NCI-H460 (cell line): ENCODE measurements around the gene ODF4. TPM values are rescaled to one million over a fixed set of nuclear protein-coding genes. Genes with fewer than 3 reads are reported as not detected.

Source experiments
- DNase-seq: peaks from one replicate; pipeline ENCODE4 v3.0.0-alpha.2; 2016; ENCODE audit warnings: low read depth; ENCODE audit errors: extremely low read depth
- polyA plus RNA-seq: library from polyadenylated mRNA; depleted of rRNA; stranded (reverse); fragments of >200 nt; gene quantifications from 2 replicates; pipeline ENCODE4 v1.2.3, GENCODE V29; 2014; cell fraction: nucleus; rRNA removed
- total RNA-seq: library from RNA; depleted of rRNA; stranded (reverse); fragments of >200 nt; shearing (Covaris generic); gene quantifications from 2 replicates; pipeline ENCODE4 v1.2.3, GENCODE V29; 2014; rRNA removed

The ODF4 gene, protein sequence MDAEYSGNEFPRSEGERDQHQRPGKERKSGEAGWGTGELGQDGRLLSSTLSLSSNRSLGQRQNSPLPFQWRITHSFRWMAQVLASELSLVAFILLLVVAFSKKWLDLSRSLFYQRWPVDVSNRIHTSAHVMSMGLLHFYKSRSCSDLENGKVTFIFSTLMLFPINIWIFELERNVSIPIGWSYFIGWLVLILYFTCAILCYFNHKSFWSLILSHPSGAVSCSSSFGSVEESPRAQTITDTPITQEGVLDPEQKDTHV
- not detected in 2 replicates for total RNA-seq
- polyA plus RNA-seq: not detected in 2 replicates

DNA sequence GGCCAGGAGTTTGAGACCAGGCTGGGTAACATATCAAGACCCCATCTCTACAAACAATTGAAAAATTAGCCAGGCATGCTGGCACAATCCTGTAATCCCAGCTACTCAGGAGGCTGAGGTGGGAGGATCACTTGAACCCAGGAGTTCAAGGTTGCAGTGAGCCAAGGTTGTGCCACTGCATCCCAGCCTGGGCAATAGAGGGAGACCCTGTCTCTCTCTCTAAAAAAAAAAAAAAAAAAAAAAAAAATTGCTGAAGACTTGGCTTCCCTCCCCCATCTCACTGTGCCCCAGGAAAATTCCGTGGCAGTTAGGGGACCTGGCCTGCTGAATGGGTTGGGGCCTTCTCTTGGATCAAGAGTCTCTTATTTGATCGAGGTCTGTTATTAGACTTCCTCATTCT lies at the start of gene ODF4:
ODF4 (plus strand) TSS at position 301 of the 400 bp plus-strand sequence. CDS start 212 bp downstream, outside the sequence.
- no peak for DNase-seq

DNA sequence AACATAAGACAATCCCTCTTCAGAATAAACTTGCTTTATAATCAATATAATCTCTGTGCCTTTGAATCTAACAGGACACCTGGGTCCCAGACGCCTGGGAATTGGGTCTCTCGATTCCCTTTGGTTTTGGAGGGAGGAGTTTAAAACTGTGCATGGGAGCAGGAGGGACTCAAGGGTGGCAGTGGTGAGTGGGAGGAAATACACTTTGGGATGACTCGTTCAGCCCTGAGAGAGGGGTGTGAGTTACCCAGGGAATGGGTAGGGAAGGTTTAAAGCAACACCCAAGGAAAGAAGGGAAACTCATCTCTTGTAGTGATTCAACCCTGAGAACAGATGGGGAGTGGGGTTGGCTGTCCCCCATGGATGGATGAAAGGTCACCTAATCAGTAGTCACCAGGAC lies 49.6 kb upstream of the ODF4 start:
- no peak for DNase-seq

DNA sequence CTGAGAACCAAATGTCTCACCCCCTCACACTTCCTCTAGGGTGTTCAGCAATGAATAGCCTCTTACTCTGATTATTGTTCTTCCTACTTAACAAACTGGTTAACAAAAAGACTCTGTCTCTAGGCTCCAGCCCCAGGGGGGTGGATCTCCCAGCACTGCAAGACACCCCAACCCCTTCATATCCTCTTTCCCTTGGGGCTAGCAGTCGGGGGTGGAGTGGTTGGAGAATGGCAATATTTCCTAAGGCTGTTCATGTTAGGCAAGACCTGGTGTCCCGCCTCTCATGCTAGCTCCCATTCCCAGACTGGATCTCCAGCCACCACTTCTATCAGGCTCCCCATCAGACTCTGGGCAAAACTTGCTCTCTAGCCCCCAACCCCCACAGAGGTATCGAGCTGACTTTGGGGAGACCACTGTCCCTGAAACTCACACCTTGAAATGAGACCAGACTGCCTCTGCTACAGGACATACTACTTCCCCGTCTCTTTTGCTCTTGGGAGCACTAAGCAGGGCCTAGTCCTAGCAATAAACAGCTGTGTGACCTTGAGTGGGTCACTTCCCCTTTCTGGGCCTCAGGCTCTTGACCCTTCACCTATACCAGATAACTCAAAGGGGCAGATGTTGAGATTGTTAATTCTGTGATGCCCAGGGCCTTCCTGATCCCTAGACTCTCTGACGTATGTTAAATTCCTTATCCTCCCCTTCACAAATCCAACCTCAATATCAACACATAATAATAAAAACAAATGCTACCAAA lies 46.8 kb upstream of the ODF4 start:
- no peak for DNase-seq

DNA sequence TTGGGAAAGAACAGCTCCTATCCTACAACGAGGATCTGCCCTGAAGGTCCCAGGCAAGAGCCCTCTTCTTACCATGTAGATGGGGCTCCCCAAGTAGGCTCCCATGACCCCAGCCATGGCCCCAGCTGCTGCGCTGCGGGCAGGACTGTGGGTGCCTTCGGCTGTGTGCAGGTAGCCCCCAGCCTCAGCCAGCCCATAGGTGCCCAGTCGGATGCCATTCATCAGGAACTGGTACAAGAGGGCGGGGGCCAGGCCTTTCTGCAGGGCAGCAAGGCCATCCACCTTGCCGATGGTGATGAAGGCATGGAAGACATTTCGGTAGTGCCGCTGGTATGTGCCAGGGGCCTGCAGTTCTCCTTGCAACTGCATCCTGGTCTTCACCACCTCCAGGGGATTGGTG lies 45.3 kb upstream of the ODF4 start:
- DNase-seq: no peak

DNA sequence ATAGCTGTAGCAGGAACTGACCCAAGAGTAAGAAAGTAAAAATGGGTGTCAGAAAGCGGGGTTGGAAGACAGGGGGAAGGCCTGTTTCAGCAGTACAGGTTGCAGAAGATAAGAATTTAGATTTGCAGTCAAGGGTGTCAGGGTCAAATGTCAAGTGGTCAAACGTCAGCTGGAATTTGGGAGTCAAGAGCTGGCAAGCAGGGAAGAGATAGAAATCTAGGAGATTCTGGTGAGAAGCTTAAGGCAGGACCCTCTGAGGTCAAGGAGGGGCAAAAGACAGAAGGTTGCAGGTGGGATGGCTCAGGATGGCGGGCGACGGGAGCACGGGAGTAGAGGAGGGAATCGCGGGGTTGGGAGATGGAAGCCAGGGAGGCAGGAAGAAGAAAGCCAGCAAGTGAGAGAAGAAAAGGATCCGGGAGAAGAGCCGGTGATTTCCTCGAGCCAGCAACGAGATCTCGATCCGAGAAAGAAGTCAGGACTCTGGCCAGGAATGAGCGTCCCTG lies 44.8 kb upstream of the ODF4 start:
- no peak for DNase-seq

DNA sequence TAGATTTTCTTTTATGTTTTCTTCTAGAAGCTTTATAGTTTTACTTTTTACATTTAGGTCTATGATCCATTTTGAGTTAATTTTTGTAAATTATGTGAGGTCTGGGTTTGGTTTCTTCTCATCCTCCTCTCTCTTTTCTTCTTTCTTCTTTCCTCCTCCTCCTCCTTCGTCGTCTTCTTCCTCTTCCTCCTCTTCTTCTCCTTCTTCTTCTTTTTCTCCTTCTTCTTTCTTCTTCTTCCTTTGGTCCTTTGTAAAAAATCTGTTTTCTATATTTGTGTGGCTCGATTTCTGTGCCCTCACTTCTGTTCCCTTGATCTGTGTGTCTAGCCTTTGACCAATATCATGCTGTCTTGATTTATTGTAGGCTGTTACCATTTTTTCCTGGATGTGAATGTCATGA lies 39.4 kb upstream of the ODF4 start:
- DNase-seq: no peak

DNA sequence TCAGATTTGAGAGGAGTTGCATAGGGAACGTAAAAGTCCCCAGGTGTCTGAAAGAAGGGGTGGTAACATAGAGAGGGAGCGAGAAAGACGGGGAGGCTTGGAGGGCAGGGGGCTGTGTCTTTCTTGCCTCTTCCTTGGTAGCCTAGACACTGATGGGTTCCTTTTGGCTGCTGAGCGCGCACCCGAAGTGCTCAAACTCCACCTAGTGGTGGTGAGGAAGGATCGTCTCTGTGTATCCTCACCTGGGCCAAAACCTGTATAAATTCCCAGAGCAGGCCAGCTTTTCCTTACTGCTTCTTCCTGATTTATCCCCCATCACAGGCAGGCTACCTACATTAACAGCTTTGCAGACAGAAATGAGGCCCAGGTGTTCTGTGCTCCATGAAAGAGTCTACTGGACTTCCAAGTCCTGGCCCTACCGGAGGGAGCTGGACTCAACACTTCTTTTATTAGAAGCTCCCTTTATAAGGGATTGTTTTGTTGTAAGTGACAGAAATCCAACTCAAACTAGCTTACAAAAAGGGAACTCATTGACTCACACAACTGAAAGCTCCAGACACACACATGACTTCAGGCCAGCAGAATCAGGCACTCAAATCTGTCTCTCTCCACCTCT lies 38.9 kb upstream of the ODF4 start:
- DNase-seq: peak; percentile 71

DNA sequence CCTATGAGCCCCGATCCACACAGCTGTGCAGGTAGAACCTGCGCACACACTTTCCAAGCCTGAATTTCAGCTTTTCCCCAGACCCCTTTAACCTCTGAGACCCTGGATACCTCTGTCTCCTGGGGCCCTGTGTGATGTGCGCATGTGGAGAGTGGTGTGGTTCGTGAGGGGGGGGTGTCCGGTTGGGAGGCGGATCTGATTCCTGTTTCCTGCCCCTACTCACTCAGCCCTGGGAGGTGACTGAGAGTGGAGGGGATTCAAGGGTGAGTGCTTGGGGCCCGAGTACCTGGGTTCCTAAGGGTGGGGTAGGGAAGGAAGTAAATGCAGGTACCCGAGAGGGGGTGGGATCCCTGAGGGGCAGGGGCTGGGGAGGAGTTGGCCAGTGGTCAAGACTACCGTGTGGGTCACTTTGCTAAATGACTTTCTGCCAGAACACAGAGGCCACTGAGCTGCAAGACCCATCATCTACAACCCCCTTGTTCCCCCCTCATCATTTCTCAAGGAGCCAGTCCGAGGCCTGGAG lies 29.0 kb upstream of the ODF4 start:
- no peak for DNase-seq

DNA sequence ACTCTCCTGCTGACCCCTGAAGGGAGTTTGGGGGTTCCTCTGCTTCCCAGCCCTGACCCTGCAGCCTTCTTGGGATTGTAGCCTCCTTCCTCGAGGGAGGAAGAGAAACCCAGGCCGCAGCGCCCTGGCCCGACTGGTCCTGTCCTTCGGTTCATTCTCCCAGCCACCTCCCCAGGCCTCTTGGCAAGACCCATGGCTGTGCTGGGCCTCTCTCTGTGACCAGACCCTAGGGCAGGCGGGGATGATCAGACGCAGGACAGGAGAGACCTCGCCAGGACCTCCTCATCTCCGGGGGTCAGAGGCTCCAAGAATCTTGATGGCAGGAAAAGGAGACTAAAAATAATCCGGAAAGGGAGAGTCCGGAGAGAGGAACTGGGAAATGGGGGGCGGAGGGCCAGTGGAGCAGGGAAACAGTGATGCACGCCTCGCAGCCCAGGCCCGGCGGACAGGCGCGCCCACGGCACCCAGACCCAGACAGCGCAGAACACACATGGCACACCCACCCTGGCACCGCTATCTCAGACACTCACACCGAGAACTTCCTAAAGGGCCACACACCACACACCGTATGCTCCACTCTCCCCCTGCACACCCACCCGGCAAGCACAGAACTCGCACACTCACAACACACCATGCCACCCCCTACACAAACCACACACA lies 28.4 kb upstream of the ODF4 start:
- DNase-seq: no peak

DNA sequence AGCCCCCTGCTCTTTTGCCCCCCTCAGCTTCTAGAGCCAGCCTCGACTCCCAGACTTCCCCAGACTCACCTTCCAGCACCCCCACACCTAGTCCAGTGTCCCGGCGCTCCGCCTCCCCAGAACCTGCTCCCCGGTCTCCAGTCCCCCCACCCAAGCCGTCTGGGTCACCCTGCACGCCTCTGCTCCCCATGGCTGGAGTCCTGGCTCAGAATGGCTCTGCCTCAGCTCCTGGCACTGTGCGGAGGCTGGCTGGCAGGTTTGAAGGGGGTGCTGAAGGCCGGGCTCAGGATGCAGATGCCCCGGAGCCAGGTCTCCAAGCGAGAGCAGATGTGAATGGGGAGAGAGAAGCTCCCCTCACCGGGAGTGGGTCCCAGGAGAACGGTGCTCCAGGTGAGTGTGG lies 27.4 kb upstream of the ODF4 start:
- no peak for DNase-seq

DNA sequence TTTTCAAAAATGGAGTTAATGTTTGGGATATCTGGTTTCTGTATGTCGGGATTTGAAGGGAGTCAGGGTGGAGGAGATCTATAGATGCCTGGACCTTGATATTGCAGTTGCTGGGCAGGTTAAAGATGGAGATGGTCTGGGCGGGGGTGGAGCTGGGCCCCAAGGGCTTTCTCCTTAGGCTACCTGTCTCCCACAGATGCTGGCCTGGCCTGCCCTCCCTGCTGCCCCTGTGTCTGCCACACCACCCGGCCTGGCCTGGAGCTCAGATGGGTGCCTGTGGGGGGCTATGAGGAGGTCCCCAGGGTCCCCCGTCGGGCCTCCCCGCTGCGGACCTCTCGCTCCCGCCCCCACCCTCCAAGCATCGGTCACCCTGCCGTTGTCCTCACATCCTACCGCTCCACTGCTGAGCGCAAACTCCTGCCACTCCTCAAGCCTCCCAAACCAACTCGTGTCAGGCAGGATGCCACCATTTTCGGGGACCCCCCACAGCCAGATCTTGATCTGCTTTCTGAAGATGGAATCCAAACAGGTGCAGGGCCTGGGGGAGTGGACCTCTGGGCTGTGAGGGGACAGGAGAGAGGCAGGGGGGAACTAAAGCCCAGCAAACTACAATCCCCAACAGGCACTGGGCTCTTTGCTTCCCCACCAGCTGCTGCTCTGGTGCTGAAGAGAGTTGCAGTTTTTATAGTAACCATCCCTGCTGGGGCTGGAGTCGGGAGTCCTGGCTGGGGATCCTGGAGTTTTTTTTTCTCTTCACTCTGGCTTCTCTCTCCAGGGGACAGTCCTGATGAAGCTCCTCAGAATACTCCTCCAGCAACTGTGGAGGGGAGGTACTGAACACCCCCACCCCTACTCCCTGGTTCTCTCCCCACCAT lies 26.7 kb upstream of the ODF4 start:
- DNase-seq: no peak

DNA sequence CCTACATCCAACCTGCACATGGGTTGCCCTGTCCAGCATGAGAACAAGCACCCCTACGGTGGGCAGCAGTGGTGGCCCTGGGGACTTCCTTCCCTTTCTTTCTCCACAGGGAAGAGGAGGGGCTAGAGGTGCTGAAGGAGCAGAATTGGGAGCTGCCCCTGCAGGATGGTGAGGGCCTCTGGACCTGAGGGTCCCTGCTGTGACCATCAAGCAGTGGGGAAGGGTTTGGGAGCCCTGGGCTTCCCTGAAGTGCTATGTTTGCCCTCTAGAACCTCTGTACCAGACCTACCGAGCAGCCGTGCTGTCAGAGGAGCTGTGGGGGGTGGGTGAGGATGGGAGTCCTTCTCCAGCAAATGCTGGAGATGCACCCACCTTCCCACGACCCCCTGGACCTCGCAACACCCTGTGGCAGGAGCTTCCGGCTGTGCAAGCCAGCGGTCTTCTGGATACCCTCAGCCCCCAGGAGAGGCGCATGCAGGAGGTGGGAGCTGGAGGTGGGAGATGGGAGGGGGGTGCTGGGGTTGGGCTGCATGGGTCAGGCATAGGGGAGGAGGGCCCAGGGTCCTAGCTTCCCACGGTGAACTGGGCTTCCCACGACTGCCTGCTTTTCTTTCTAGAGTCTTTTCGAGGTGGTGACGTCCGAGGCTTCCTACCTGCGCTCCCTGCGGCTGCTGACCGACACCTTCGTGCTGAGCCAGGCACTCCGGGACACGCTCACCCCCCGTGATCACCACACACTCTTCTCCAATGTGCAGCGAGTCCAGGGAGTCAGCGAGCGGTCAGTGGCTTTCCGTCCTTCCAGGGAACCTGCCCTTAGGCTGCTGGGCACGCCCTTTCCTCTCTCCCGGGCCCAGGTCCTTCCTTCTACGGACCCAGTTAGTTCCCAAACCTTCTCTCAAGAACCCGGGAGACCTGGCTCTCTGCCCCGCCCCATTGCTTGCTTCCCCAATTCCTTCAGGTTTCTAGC lies 24.6 kb upstream of the ODF4 start:
- DNase-seq: no peak

DNA sequence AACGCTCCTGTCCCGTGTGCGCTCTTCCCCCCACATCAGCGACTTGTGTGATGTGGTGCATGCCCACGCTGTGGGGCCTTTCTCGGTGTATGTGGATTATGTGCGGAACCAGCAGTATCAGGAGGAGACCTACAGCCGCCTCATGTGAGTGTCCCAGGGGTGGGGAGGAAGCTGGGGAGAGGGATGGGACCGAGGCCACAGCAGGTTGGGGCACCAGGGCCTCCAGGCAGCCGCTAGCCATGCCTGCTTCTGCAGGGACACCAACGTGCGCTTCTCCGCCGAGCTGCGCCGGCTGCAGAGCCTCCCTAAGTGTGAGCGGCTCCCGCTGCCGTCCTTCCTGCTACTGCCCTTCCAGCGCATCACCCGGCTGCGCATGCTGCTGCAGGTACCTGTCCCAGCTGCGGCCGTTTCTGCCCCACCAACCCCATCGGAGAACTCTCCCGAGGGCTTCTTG lies 23.8 kb upstream of the ODF4 start:
- no peak for DNase-seq

DNA sequence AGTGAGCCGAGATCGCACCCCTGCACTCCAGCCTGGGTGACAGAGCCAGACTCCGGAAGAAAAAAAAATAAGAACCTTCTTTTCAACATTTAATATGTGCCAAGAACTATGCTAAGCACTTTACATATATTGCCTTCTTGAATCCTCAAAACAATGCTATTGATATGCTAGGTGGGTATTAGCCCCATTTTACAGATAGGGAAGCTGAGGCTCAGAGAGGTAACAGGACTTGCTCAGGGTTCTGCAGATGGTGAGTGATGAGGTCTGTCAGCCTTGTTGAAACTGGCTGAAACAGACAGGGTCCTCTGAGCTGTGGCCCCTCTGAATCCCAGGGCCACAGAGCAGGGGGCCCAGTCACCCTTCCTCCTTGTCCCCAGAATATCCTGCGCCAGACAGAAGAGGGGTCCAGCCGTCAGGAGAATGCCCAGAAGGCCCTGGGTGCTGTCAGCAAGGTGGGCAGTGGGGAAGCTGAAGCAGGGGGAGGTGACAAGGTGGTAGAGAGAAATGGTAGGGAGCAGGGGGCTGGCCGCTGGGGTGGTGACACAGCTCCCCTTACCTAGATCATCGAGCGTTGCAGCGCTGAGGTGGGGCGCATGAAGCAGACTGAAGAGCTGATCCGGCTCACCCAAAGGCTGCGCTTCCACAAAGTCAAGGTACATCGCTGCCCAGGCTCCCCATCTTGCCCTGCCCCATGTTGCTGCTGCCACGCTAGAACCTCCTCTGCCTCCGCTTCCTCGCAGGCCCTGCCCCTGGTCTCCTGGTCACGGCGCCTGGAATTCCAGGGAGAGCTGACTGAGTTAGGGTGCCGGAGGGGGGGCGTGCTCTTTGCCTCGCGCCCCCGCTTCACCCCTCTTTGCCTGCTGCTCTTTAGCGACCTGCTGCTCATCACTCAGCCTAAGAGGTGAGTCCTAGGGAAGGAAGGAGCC lies 21.4 kb upstream of the ODF4 start:
- no peak for DNase-seq

DNA sequence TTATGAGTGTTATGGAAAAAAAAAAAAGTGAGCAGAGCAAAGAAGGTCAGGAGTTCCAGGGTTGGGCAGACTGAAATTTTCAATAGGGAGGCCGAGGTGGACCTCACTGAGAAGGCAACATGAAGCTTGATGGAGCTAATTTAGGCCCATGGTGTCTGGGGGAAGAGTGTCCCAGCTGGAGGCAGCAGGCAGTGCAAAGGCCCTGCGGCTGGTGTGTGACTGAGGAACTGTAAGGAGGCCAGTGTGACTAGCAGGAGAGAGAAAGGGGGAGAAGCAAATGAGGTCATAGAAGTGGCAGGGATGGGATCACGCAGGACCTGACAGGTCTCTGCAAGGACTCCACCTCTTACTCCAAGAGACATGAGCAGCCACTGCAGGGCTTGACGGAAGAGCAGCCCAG lies 19.4 kb upstream of the ODF4 start:
- no peak for DNase-seq

DNA sequence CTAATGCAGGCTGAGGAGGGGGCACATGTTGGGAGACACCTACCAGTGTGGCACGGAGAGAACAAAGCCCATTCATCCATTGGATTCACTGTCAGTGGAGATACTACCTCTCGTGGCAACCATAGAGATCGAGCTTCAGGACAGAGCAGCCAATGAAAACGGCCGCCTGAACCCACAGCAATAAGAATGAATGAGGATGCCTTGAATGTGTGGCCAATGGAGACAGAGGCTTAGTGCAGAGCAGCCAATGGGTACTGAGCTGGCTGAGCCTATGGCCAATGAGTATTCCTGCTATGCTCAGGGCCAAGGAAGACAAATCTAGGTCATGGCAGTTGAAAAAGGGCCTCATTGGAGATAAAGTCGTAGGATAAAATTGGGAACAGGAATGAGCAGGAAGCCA lies 18.6 kb upstream of the ODF4 start:
- DNase-seq: no peak

DNA sequence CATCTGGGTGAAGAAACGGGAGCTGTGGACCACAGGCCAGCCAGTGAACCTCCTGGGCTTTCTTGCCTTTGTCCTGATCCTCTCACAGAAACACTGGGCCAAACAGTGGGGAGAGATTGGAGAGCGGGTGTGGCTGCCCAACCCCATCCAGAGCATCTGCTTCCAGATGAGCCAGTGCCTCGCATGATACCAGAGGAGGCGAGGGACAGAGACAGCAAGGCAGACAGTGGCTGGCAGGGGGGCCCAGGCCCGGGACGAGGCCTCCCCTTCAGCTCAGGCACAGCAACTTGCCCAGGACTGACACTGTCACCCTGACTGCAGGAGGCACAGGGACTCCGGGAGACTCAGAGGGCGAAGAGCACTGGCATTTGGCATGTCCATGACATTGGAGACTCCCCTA lies 17.6 kb upstream of the ODF4 start:
- no peak for DNase-seq

DNA sequence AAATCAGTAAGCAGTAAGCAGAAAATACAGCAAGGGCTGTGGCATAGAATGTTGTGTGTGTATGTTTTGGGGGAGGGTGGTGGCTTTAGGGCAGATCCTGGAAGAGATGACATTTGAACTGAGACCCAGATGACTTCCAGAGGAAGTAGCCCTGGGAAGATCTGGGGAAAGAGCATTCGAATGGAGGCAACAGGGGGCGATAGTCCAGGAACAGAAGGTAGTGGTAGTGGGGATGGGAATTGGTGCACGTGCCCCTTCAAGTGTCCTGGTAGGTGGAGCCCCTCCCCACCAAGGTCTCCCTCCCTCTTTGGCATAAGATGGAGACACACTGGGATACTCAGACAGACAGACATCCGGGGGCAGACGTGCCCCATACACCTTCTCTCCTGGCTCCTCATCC lies 15.5 kb upstream of the ODF4 start:
- no peak for DNase-seq
